Measurements from ENCODE around the gene SELENBP1.

Gene SELENBP1

GRCh38 chr1:151315565-151316235 is 56.8 kb downstream of the SELENBP1 start:
- H3K4me3 ChIP-seq (ENCODE audit: low read depth, low read length) = no peak overlapping the region
- DNase-seq (ENCODE audit: low read depth) = no peak

All from skeletal muscle cell (primary cell).